ENCODE results near the gene PRKCB. TPM values are rescaled to one million over a fixed set of nuclear protein-coding genes. Genes with fewer than 3 reads are reported as not detected.
"Not testable (repeated sequence)": the region's sequence is repeated elsewhere in the genome, so short reads cannot be mapped to it uniquely, and the experiment has no call there.

PRKCB gene
- total RNA-seq, 1 donor from 2014 or later = not detected

DNA sequence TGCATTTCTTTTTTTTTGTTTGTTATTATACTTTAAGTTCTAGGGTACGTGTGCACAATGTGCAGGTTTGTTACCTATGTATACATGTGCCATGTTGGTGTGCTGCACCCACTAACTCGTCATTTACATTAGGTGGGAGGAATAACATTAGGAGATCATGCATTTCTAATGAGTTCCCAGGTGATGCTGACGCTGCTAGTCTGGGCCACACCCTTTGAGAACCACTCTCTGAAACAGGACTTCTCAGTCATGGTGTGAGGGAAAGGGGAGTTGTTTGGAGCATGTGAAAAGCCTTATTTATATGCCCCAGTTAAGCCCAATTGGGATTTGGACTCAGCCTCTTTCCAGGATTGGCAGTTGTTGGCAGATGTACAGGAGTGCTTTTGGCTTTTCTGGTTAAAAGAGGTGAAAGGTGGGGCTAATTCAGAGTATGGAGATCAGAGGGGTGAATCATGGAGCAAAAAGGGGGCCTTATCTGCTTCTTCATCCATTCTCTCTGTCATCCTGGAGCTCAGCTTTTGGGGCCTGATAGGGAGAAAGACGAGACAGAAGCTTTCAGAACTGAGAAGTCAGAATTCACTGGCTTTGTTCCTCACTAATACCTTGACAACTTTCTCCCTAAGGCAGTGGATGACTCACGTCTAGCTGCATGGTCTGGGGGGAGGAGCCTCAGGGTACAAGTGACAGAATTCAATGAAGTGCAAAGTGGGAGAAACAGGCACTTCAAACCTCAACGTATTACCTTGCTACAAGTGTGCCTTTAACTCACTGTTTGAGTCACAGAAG lies 240.3 kb downstream of the PRKCB start:
- no peak for DNase-seq (ENCODE audit: low read depth)

DNA sequence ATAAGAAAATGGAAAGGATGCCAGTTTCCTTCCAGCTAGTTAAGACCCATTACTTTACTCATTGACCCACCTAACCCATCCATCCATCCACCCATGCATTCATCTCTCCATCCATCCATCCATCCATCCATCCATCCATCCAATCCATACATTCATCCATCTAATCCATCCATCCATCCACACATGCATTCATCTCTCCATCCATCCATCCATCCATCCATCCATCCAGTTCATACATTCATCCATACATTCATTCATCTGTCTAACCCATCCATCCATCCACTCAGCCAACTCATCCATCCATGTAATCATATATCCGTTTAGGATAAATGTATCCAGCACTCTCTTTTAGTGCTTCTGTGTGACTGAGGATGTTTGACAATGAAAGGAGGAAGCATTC lies 241.5 kb downstream of the PRKCB start:
- no peak for DNase-seq (ENCODE audit: low read depth)

DNA sequence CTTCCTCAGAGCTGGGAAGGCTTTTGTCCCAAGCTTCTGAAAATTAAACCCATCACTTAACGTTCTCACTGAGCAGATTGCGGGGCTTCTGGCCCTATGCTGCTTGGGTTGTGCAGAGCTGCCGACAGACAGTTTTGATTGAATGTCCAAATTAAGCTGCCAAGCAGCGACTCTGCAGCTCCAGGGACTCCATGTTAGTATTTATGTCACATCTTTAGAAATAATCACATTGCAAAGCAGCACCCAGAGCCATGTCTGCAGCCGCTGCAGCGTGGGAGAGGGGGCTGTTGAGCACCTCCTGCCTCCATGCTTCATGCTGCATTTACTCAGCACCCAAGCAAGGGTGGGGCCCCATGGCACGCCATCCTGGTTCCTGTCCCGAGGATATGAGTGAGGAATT lies 242.2 kb downstream of the PRKCB start:
- no peak for DNase-seq (ENCODE audit: low read depth)

DNA sequence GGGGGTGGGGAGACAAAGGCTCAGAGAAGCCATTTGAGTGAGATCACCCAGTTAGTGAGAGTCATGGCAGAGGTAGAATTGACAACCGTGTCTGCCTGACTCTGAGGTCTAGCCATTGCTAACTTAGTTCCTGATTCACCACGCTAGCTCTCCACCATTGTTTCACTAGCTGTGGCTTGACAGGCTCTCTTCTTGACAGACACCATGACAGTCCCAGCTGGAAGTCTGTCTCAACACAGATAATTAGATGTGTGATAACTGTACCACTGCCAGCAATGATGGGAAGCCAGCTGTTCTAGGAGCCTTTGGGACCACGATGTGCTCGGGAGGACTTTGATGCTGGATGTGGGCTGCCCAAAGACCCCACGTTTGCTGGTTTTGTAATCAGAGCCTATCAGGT lies 249.9 kb downstream of the PRKCB start:
- no peak for DNase-seq (ENCODE audit: low read depth)

DNA sequence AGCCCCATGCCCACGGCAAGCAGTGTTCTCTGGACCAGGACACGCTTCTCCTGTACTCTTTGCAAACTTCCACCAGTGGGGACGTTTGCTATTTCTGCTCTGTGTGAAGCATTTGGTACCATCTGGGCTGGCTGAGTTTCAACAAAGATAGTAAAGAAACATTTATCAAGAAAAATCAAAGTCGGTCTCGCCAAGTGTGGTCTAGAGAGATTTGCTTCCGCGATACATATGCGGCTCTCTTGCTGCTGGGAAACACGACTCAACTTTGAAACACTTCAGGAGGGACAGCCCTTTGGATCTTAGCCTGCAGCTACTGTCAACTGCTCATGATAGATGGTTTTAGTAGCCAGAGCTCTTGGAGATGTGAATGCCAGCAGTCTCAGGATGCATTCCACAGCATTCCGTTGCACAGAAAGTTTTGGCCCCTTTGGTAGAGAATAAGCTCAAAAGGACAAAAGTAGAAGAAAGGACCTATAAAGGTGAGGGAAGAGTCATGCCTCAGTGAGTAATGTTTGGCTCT lies 252.2 kb downstream of the PRKCB start:
- no peak for DNase-seq (ENCODE audit: low read depth)

DNA sequence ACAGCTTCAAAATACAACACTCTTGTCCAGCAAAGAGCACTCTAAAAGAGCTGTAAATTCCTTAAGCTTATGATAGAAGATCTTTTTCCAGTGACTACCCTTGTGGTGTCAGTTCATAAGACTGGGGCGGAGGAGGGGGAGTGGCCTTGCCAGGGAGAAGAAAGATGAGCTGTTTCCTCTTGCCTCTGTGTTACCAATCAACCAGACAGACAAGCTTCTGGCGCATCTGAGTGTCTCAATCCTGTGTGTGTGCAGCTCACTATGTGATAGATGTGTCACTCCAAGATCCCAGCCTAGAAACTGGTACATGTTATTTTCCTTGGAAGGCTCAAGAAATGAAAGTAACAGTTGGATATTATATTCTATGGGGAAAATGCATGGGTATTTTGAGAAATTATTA lies 253.0 kb downstream of the PRKCB start:
- no peak for DNase-seq (ENCODE audit: low read depth)

DNA sequence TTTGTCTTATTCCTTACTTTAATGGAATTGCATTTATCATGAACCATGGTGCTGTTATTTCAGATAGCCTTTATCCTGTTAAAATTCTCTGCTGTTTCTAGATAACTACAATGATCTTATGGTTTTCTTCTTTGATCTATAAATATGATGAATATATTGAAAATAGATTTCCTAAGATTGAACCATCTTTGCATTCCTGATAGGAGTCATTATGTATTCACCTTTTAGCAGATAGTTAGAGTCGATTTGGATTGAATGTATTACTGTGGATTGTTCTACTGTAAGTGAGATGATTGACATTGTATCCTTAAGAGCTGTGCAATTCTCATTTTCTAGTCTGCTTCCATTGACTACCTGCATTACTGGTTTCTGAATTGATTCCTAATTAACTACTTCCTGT lies 255.3 kb downstream of the PRKCB start:
- DNase-seq (ENCODE audit: low read depth) = no peak

DNA sequence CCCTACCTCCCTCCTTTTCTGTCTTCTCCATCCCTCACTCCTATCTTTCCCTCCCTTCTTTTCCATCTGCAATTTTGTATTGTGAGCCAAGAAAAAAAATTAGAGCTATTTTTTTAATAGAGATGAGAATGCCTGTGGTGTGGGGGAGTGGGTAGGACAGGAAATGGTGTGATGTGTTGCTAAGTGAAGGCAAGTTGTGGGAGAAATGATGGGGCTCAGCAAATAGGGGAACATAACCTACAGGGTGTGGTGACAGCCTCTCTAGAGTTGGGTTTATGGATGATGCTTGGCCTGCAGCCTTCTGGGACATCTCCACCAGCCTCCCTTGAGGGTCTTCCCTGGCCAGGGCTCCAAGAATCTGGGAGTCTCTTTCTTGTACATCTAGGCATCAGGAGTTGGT lies 257.3 kb downstream of the PRKCB start:
- no peak for DNase-seq (ENCODE audit: low read depth)

DNA sequence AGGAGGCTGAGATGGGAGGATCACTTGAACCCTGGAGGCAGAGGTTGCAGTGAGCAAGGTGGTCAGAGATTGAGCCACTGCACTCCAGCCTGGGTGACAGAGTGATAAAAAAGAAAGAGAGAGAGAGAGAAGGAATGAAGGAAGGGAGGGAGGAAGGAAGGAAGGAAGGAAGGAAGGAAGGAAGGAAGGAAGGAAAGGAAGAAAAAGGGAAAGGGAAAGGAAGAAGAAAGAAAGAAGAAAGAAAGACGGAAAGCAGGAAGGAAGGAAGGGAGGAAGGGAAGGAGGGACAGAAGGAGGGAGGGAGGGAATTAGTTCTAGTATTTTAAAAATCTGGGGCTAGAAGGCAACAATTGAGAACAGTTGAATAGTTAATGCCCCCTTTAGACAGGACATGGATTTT lies 258.9 kb downstream of the PRKCB start:
- DNase-seq (ENCODE audit: low read depth) = no peak

DNA sequence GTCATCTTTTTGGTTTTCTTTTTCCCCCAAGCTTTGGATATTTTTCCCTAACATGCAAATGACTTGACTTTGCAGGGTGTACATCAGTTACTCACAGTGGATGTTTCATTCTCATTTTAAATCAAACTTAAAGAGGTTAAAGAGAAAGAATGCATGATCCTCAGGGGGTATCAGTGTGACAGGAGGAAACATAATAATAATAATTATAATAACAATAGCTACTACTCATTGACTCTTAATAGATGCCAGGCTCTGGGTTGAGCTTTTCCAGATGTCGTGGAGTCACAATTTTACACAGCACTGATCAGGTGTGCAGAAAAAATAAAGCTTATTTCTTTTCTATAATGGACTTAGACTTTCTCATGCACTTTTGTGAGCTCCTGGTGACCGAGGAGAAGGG lies 263.1 kb downstream of the PRKCB start:
- DNase-seq (ENCODE audit: low read depth) = no peak

DNA sequence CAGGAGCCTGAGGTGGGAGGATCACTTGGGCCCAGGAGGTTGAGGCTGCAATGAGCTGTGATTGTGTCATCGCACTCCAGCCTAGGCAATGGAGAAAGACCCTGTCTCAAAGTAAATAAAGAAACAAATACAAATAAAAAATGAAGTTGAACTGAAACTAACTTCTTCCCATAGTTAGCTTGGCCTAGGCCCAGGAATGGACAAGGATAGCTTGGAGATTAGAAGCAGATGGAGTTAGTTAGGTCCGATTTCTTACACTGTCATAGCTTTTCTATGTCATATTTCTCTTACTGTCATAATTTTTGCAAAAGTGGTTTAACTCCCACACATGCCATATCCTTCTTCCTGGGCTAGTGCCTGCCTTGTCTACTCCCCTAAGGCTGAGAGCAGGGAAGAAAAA lies 265.6 kb downstream of the PRKCB start:
- no peak for DNase-seq (ENCODE audit: low read depth)

DNA sequence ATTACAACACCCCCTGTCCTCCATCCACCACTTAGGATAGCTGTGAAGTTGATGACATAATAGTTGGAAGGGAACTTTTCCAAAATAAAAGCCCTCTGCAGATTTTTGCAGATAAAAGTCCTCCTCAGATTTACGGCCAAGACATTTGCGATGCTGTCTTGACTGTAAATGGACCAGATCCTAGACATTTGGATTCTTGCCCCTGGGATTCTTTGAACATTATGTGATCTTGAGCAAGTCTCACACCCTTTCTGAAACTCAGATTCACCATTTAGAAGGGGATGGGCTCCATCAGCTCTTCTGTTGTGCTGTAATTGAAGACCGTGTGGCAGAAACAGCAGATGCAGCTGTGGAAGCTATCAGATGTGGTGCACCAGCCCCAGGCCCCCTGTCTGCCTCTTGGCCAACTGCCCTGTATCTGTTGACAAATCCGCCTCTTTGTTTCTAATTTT lies 266.5 kb downstream of the PRKCB start:
- DNase-seq (ENCODE audit: low read depth) = no peak

DNA sequence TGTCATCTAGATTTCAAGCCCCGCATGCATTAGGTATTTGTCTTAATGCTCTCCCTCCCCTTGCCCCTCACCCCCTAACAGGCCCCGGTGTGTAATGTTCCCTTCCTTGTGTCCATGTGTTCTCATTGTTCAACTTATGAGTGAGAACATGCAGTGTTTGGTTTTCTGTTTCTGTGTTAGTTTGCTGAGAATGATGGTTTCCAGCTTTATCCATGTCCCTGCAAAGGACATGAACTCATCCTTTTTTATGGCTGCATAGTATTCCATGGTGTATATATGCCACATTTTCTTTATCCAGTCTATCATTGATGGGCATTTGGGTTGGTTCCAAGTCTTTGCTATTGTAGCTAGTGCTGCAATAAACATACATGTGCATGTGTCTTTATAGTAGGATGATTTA lies 269.7 kb downstream of the PRKCB start:
- not testable (repeated sequence) for DNase-seq (ENCODE audit: low read depth)

DNA sequence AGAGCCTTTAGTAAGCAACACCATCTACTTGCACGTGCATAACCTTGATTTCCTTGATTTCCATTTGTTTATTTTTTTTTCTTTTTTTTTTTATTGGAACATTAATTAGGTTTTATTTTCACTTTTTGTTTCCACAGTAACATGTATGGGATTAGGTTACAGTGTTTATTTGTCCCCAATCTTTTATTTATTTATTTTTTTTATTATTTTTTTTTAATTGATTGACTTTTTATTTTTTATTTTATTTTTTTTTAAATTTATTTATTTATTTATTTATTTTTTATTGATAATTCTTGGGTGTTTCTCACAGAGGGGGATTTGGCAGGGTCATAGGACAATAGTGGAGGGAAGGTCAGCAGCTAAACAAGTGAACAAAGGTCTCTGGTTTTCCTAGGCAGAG lies 272.3 kb downstream of the PRKCB start:
- not testable (repeated sequence) for DNase-seq (ENCODE audit: low read depth)

DNA sequence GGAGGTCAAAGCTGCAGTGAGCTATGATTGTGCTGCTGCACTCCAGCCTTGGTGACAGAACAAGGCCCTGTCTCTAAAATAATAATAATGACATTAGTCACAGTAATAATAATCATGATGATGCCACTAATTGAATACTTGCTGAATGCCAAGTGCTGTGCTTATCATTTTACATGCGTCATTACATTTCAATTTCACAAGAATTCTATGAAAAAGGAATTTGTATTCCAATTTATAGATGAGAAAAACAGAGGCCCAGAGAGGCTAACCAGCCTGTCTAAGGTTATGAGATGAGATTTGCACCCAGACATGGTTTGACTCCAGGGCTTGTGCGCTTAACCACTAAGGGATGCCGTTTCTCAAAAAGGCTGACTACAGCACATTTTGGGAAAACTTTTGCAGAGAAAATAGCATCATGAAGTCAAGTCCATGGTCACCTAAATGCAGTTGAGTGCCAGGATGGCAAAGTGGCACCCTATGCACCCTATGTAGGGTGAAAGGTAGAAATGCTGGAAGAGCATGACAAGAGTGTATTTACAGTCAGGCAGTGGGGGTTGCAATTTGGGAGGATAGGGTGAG lies 276.0 kb downstream of the PRKCB start:
- no peak for DNase-seq (ENCODE audit: low read depth)

DNA sequence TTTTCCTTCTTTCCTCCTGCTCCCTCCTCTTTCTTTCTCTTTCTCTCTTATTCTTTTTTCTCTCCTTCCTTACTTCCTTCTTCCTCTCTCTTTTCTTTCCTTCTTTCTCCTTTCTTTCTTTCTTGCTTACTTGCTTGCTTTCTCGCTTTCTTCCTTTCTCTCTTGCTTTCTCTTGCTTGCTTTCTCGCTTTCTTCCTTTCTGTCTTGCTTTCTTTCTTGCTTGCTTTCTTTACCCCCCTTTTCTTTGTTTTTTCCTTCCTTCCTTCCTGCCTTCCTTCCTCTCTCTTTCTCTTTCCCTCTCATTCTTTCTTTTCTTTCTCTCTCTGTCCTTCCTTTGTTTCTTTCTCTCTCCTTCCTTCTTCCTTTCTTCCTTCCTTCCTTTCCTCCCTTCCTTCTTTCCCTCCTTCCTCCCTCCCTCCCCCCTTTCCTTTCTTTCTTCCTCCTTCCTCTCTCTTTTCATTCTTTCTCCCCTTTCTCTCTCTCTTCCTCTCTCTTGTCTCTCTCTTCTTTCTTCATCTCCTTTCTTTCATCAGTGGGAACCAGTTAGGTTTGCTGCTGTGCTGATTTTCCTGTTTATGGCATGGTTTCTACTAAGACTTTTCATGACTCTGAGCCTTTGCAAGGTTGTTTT lies 277.4 kb downstream of the PRKCB start:
- no peak for DNase-seq (ENCODE audit: low read depth)

DNA sequence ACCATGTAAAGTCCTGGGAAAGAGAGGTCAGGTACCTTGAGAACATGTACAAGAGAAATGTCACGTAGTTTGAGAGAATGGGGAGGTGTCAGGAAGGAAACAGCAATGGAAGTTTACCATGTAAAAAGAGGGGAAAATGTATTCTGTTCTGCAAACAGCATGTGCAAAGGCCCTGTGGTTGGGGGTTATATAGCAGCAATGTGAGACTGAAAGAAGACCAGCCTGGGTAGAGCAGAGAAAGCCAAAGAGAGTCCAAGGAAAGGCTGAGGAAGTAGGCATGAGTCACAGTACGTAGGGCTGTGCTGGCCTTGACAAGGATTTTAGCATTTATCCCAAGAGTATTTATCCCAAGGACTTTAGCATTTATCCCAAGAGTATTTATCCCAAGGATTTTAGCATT lies 279.1 kb downstream of the PRKCB start:
- no peak for DNase-seq (ENCODE audit: low read depth)

DNA sequence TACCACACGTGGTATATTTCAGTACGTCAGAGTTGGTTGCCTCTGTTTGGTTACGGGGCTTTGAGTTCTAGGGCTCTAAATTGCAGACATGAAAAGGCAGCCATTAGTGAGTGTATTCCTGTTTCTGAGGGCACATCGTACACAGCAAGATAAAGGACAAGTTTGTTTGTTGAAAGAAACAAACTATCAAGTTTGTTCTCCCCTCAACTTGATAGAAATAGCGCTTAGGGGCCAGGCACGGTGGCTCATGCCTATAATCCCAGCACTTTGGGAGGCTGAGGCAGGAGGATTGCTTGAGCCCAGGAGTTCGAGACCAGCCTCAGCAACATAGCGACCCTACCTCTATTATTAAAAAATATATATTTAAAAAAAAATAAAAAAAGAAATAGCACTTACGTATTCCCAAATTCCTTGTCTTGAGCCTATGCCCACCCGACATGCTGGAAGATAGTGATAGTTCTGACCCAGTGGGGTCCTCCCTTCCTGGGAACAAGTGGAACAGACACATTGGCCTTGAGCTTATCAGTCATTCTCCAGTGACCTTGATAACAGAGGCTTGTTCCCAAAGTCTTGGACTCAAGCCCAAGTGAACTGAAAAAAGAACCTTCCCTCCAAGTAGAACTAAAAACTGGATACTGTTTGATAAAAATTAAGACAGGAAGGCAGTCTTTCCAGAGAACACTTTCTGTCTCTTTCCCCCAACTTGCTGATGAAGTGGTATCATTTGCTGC lies 280.4 kb downstream of the PRKCB start:
- no peak for DNase-seq (ENCODE audit: low read depth)

DNA sequence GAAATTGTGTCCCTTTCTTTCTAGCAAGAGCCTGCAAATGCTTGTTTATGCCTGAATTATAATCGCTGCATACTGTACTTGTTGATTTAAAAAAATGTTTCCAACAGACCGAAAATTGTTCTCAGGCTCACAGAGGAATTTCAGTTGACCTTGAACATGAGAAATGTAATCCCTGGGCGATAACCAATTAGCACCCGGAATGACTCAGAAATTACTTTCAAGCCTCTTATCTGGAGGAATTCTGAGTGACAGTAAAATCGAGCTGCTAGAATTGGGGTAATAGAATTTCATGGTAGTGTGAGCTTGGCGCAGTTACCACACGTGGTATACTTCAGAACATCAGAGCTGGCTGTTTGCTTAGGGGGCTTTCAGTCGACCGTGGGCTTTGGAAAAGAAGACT lies 281.2 kb downstream of the PRKCB start:
- no peak for DNase-seq (ENCODE audit: low read depth)

DNA sequence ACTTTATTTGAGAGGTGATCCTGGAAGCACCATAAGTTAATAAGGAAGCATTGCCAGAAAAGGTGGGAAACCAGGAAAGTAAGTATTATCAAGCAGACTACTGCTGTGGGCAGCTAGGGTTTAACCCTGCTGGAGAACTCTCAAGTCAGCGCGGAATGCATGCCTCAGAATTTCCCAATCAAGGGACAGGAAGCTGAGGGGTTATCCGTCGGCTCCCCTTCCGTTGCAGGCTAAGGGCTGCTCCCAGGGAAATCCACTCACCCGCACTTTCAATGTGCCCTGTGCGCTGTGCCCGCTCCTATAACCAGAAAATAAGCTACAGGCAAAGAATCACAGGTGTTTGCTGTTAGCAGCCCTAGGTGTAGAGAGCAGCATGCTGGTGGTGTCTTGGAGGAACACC lies 281.9 kb downstream of the PRKCB start:
- no peak for DNase-seq (ENCODE audit: low read depth)

DNA sequence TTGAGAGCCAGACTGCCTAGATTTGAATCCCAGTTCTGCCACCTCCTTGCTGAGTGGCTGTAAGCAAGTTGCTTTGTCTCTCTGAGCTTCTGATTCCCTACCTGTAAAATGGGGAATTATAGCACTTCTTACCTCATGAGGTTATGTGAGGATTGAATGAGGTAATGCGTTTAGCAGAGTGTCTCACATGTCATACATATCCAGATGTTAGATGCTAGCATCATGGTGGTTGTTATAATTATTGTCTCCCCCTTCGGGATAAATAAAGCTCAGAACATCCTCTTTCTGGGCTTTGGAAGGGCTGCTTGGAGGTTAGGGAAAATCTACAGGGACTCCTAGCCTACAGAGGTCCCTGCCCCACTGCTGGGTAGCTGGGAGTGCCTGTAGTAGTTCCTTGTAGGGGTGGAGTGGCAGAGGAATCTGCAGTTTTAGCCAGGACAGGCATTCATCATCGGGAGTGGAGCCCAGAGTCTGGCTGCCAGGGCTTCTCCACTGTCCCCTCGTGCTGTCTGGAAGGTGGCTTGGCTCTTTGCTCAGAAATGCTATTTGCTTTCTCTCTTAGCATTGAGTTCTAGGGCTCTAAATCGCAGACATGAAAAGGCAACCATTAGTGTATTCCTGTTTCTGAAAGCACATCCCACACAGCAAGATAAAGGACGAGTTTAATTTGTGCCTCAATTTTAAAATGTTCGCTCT lies 282.5 kb downstream of the PRKCB start:
- no peak for DNase-seq (ENCODE audit: low read depth)

All from myocyte (in vitro differentiated cells).